Measurements from ENCODE around the gene AMDHD1. TPM values are rescaled to one million over a fixed set of nuclear protein-coding genes. Genes with fewer than 3 reads are reported as not detected.

AMDHD1 gene
- total RNA-seq, 1 experiment from 2014 or later: 1.2 TPM

DNA sequence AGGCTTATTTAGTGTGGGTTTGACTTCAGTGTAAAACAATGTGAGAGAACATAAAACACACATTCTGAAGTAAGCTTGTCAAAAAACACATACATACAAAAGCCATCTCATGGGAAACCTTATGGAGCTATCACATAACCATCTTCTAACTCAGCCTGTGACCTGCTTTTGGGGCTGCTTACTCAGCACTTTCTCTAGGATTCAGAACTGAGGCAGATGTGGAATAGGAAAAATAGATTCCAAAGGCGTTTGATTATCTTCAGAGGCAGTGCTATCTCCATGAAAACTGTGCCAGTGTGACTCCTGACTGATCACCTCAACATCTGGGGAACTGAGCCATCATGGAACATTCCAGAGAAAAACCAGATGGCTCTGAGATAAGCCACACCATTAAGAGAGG, 39.5 kb downstream of the AMDHD1 start:
- no peak for DNase-seq
- intact Hi-C loops (cut with micrococcal nuclease; ENCODE audit: unreplicated experiment): no loop called here
- no peaks in the 10 kb centered on the region for H3K27me3 Mint-ChIP-seq (ENCODE audit: unreplicated experiment)
- no peak overlapping the region for H3K27ac Mint-ChIP-seq (ENCODE audit: unreplicated experiment)
- CTCF ChIA-PET: no interaction called here
- no peaks in the 10 kb centered on the region for H3K9me3 Mint-ChIP-seq (ENCODE audit: low read depth, unreplicated experiment)
- H3K4me1 Mint-ChIP-seq (ENCODE audit: low read depth, unreplicated experiment): no peaks in the 10 kb centered on the region
- no peaks in the 10 kb centered on the region for H3K36me3 Mint-ChIP-seq (ENCODE audit: insufficient read depth, unreplicated experiment)
- TF ChIP-seq, protein P1, sequence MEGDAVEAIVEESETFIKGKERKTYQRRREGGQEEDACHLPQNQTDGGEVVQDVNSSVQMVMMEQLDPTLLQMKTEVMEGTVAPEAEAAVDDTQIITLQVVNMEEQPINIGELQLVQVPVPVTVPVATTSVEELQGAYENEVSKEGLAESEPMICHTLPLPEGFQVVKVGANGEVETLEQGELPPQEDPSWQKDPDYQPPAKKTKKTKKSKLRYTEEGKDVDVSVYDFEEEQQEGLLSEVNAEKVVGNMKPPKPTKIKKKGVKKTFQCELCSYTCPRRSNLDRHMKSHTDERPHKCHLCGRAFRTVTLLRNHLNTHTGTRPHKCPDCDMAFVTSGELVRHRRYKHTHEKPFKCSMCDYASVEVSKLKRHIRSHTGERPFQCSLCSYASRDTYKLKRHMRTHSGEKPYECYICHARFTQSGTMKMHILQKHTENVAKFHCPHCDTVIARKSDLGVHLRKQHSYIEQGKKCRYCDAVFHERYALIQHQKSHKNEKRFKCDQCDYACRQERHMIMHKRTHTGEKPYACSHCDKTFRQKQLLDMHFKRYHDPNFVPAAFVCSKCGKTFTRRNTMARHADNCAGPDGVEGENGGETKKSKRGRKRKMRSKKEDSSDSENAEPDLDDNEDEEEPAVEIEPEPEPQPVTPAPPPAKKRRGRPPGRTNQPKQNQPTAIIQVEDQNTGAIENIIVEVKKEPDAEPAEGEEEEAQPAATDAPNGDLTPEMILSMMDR (IDR thresholded peaks at IDR 0.05; ENCODE audit: unreplicated experiment): no peak
- H3K4me3 Mint-ChIP-seq (ENCODE audit: low read depth, unreplicated experiment): no peak overlapping the region
- BruUV-seq (replicated peaks): no TSS peak

DNA sequence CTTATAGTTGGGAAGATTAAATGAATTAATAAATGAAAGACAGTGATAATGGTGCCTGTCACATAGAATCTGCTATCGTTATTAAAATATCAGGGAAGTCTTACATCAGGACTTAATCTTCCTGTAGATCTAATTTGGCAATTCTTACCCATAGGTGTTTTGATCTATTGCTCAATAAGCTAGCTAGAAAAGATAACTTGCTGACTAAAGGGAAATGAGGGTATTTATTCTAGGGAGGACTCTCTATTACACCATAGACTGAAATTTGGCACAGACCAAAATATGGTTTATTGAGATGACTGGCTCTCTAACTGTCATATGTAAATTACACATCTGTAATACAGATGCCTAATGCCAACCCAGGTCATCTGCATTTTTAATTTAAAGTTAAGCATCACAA, 41.6 kb downstream of the AMDHD1 start:
- Mint-ChIP-seq H3K27me3 (ENCODE audit: unreplicated experiment) (no peaks in the 10 kb centered on the region), H3K36me3 (ENCODE audit: insufficient read depth, unreplicated experiment) (no peaks in the 10 kb centered on the region), H3K27ac (ENCODE audit: unreplicated experiment) (no peak overlapping the region), H3K9me3 (ENCODE audit: low read depth, unreplicated experiment) (no peaks in the 10 kb centered on the region), H3K4me1 (ENCODE audit: low read depth, unreplicated experiment) (no peaks in the 10 kb centered on the region), H3K4me3 (ENCODE audit: low read depth, unreplicated experiment) (no peak overlapping the region)
- intact Hi-C loops (cut with micrococcal nuclease; ENCODE audit: unreplicated experiment): no loop called here
- no peak for DNase-seq
- CTCF ChIA-PET: no interaction called here
- no TSS peak for BruUV-seq (replicated peaks)
- TF ChIP-seq, protein P1 (IDR thresholded peaks at IDR 0.05; ENCODE audit: unreplicated experiment): no peak

DNA sequence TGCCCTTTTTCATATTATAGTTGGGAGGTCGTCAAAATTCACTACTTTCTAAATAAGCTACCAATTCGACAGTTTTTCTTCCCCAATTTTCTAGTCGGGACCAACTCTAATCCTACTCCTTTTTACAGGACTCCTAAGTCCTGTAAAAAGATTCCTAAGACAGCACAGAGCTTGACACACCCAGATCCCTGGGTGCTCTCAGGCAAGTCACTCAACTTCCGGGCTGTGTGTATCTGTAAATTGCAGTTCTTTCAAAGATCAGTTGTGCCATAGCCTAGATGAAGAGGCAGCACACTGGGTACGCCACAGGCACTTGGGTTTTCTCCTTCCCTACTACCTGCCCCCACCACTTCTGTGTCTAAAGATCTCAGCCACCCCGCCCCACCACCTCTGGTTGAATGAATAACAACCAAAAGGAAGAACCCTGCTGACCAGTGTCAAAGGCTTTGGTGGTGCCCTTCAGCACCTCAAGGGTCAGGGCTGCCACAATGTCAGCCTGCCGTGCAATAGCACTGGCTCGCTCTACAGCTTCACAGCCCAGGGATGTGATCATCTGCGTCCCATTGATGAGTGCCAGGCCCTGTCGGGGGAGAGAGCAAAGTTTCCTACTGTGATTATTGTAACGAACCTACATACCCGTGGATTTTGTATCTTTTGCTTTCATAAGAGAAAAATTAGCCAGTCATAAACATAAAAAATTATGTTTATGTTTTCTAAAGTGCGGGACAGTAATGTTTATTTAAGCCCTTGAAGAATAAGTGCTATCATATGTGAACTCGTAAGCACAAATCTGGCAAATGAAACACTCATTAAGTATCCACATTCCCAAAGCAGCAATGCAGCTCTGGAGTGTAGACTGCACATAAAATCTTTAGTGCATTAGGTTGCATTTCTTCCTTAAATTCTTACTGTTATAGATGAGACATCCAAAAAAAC, 43.8 kb downstream of the AMDHD1 start:
- peaks cover 12% of the 10 kb centered on the region for H3K27me3 Mint-ChIP-seq (ENCODE audit: unreplicated experiment)
- no peak overlapping the region for H3K27ac Mint-ChIP-seq (ENCODE audit: unreplicated experiment)
- BruUV-seq (replicated peaks): no TSS peak
- no peak for DNase-seq
- H3K4me1 Mint-ChIP-seq (ENCODE audit: low read depth, unreplicated experiment): no peaks in the 10 kb centered on the region
- intact Hi-C loops (cut with micrococcal nuclease; ENCODE audit: unreplicated experiment): no loop called here
- H3K4me3 Mint-ChIP-seq (ENCODE audit: low read depth, unreplicated experiment): no peak overlapping the region
- H3K36me3 Mint-ChIP-seq (ENCODE audit: insufficient read depth, unreplicated experiment): no peaks in the 10 kb centered on the region
- TF ChIP-seq, protein P1 (IDR thresholded peaks at IDR 0.05; ENCODE audit: unreplicated experiment): no peak
- CTCF ChIA-PET: interaction anchor here (0.7 kb wide), 1 partner anchor 10 kb away, joined by 4 read pairs; no protein-coding TSS in a partner anchor
- no peaks in the 10 kb centered on the region for H3K9me3 Mint-ChIP-seq (ENCODE audit: low read depth, unreplicated experiment)

DNA sequence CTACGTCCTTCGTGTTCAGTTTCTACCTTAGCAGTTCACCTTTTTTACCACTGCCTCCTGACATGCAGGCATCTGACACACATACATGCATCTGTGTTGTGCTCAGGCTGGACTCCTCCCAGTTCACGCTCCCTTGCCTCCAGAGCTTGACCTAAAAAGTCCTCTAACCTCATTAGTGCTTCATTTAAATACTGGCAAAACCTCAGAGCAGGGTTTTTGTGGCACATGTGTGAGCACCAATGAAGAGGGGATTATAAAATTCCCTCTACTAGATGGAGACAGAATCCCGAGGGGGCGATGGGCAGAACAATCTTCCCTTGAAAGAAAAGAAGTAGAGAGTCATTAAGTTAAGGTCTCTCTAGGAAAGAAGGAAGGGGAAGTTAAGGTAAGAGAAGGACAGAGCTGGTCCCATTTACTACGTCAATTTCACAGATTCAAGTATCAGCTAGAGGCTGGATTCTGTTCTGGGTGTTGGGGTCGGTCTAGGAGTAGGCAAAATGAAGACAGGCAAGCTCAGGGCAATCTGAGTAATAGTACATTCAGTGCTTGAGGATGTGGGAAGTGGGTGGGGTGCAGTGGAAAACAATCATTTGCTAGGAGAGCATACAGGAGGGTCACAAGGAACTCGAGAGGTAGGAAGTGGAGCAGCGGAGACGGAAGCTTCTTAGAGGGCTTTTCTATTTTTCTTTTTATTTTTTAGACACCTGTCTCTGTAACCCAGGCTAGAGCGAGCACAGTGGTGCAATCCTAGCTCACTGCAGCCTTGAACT, 45.6 kb downstream of the AMDHD1 start:
- Mint-ChIP-seq H3K36me3 (ENCODE audit: insufficient read depth, unreplicated experiment) (no peaks in the 10 kb centered on the region), H3K27me3 (ENCODE audit: unreplicated experiment) (peaks cover 24% of the 10 kb centered on the region), H3K9me3 (ENCODE audit: low read depth, unreplicated experiment) (no peaks in the 10 kb centered on the region), H3K4me1 (ENCODE audit: low read depth, unreplicated experiment) (no peaks in the 10 kb centered on the region), H3K4me3 (ENCODE audit: low read depth, unreplicated experiment) (no peak overlapping the region), H3K27ac (ENCODE audit: unreplicated experiment) (no peak overlapping the region)
- DNase-seq: no peak
- CTCF ChIA-PET: no interaction called here
- TF ChIP-seq, protein P1 (IDR thresholded peaks at IDR 0.05; ENCODE audit: unreplicated experiment): no peak
- intact Hi-C loops (cut with micrococcal nuclease; ENCODE audit: unreplicated experiment): no loop called here
- no TSS peak for BruUV-seq (replicated peaks)

Measured in Calu3 (cell line).